GM19463 (cell line): Measurements from ENCODE around the gene CLIC4.
"Not testable (repeated sequence)": the region's sequence is repeated elsewhere in the genome, so short reads cannot be mapped to it uniquely, and the experiment has no call there.

Experiments
- ATAC-seq: cut with Tn5 transposase; IDR thresholded peaks from one replicate; pipeline ENCODE4 v1.9.1; 2021; ENCODE audit warnings: mild to moderate bottlenecking, moderate library complexity; ENCODE audit not compliant: unreplicated experiment

The CLIC4 gene

GRCh38 chr1:24743404-24744211 is 1.6 kb upstream of the CLIC4 start:
- ATAC-seq, result no peak

GRCh38 chr1:24745711-24746413 is 615 bp downstream of the CLIC4 start:
- ATAC-seq, result no peak

- no peak for ATAC-seq
These were observed 3.2 kb downstream of the CLIC4 start for GRCh38 chr1:24748191-24749121.

- ATAC-seq, result no peak
These were observed 4.0 kb downstream of the CLIC4 start for GRCh38 chr1:24749252-24749651.

GRCh38 chr1:24749886-24750285 is 4.6 kb downstream of the CLIC4 start:
- ATAC-seq, result no peak

- no peak for ATAC-seq
These were observed 6.6 kb downstream of the CLIC4 start for GRCh38 chr1:24751833-24752232.

GRCh38 chr1:24752305-24752704 is 7.1 kb downstream of the CLIC4 start:
- no peak for ATAC-seq

GRCh38 chr1:24754229-24754628 is 9.0 kb downstream of the CLIC4 start:
- no peak for ATAC-seq

GRCh38 chr1:24755323-24755722 is 10.1 kb downstream of the CLIC4 start:
- ATAC-seq, result not testable (repeated sequence)

- no peak for ATAC-seq
These were observed 11.1 kb downstream of the CLIC4 start for GRCh38 chr1:24756395-24756794.

- ATAC-seq, result no peak
These were observed 14.2 kb downstream of the CLIC4 start for GRCh38 chr1:24759492-24759891.

GRCh38 chr1:24761582-24761981 is 16.3 kb downstream of the CLIC4 start:
- no peak for ATAC-seq

GRCh38 chr1:24762133-24762676 is 17.0 kb downstream of the CLIC4 start:
- ATAC-seq, result no peak

GRCh38 chr1:24763671-24764070 is 18.4 kb downstream of the CLIC4 start:
- ATAC-seq, result no peak

- no peak for ATAC-seq
These were observed 19.2 kb downstream of the CLIC4 start for GRCh38 chr1:24764439-24764838.

- ATAC-seq, result no peak
These were observed 19.6 kb downstream of the CLIC4 start for GRCh38 chr1:24764848-24765247.

GRCh38 chr1:24765308-24765988 is 20.2 kb downstream of the CLIC4 start:
- ATAC-seq, result no peak

- no peak for ATAC-seq
These were observed 22.1 kb downstream of the CLIC4 start for GRCh38 chr1:24767351-24767750.

GRCh38 chr1:24768873-24769605 is 23.8 kb downstream of the CLIC4 start:
- no peak for ATAC-seq
